Panc1 (cell line): ENCODE results near the gene ZNG1A. TPM values are rescaled to one million over a fixed set of nuclear protein-coding genes. Genes with fewer than 3 reads are reported as not detected.

ENCODE experiments used
- total RNA-seq: library from RNA; stranded (reverse); gene quantifications from one replicate; pipeline ENCODE4 v1.2.1, GENCODE V29; 2021; ENCODE audit not compliant: unreplicated experiment

ZNG1A gene
- total RNA-seq, 1 experiment from 2014 or later = 16.6 TPM

Other genes with a start within 250 kb of the ZNG1A start
- 9.8 TPM for gene WASHC1, start 149.6 kb downstream of the ZNG1A start, total RNA-seq
- gene FOXD4, start 60.6 kb downstream of the ZNG1A start, total RNA-seq = 0.23 TPM
- gene DOCK8, start 35.8 kb upstream of the ZNG1A start, total RNA-seq = 1.4 TPM